Choroid plexus epithelial cell (primary cell): ENCODE data around the gene TMF1.

Experiments
- DNase-seq: peaks from one replicate; pipeline ENCODE4 v3.0.0-alpha.2; 2010; ENCODE audit warnings: low read depth
- H3K4me3 ChIP-seq: 2 replicates; pipeline ENCODE4 v1.5.1; 2011; ENCODE audit warnings: low read depth, mild to moderate bottlenecking, control low read depth, low read length, moderate library complexity
- CTCF ChIP-seq: conservative IDR thresholded peaks from 2 replicates; pipeline ENCODE4 v1.5.1; 2011; ENCODE audit warnings: low read depth, mild to moderate bottlenecking, control low read depth, inconsistent platforms, low read length, moderate library complexity

TMF1 gene

GRCh38 chr3:69005071-69005790, 46.9 kb downstream of the TMF1 start:
- TF ChIP-seq CTCF: no peak
- peak; percentile 42 for DNase-seq
- no peak overlapping the region for H3K4me3 ChIP-seq

GRCh38 chr3:69004138-69004537, 48.0 kb downstream of the TMF1 start:
- DNase-seq: no peak
- no peak overlapping the region for H3K4me3 ChIP-seq
- TF ChIP-seq CTCF: no peak

GRCh38 chr3:68999605-69000004, 52.5 kb downstream of the TMF1 start:
- no peak for TF ChIP-seq CTCF
- no peak overlapping the region for H3K4me3 ChIP-seq
- peak; percentile 49 for DNase-seq

GRCh38 chr3:68999158-68999557, 53.0 kb downstream of the TMF1 start:
- TF ChIP-seq CTCF: no peak
- DNase-seq: no peak
- H3K4me3 ChIP-seq: no peak overlapping the region

GRCh38 chr3:68997887-68998286, 54.2 kb downstream of the TMF1 start:
- no peak overlapping the region for H3K4me3 ChIP-seq
- no peak for DNase-seq

GRCh38 chr3:68996356-68996995, 55.7 kb downstream of the TMF1 start:
- H3K4me3 ChIP-seq: no peak overlapping the region
- TF ChIP-seq CTCF: no peak
- peak; percentile 70 for DNase-seq

More at GRCh38 chr3:68997887-68998286, 54.2 kb downstream of the TMF1 start:
- no peak for TF ChIP-seq CTCF

GRCh38 chr3:68988740-68989139, 63.4 kb downstream of the TMF1 start:
- DNase-seq: peak; percentile 85
- H3K4me3 ChIP-seq: no peak overlapping the region
- no peak for TF ChIP-seq CTCF
